ENCODE results near the gene MTR. TPM values are rescaled to one million over a fixed set of nuclear protein-coding genes. Genes with fewer than 3 reads are reported as not detected.

The MTR gene
- total and polyA plus RNA-seq, 4 donors = 4.4 to 49.3 (median 21.6) TPM

GRCh38 chr1:236819856-236820255, 24.8 kb downstream of the MTR start:
- 97 to 98% methylated on average over 9 of the region's 9 CpGs for WGBS, 2 donors
- no peak for ATAC-seq (ENCODE audit: insufficient read depth, low FRiP score)
- Histone ChIP-seq H3K27ac (ENCODE audit: low read depth in 1 of 2, low read length in 1 of 2) (no peak overlapping the region), H3K27me3 (ENCODE audit: control insufficient read depth in 3 of 3, insufficient read depth in 3 of 3, low read length in 2 of 3) (no peaks in the 10 kb centered on the region), H3K4me3 (no peak overlapping the region), H3K9me3 (ENCODE audit: control insufficient read depth in 4 of 4, insufficient read depth in 3 of 4, low read length in 3 of 4) (no peaks in the 10 kb centered on the region), H3K4me1 (ENCODE audit: control insufficient read depth in 5 of 5, insufficient read depth in 5 of 5, low read length in 5 of 5) (peaks cover 0 to 14% (median 0%) of the 10 kb centered on the region in 5 donors), H3K9ac (ENCODE audit: insufficient read depth in 1 of 2, low read length in 2 of 2) (no peak overlapping the region), H3K36me3 (ENCODE audit: control insufficient read depth in 4 of 4, insufficient read depth in 4 of 4, low read length in 4 of 4) (peaks cover 8 to 31% (median 13%) of the 10 kb centered on the region in 4 donors)
- TF ChIP-seq, protein P1, sequence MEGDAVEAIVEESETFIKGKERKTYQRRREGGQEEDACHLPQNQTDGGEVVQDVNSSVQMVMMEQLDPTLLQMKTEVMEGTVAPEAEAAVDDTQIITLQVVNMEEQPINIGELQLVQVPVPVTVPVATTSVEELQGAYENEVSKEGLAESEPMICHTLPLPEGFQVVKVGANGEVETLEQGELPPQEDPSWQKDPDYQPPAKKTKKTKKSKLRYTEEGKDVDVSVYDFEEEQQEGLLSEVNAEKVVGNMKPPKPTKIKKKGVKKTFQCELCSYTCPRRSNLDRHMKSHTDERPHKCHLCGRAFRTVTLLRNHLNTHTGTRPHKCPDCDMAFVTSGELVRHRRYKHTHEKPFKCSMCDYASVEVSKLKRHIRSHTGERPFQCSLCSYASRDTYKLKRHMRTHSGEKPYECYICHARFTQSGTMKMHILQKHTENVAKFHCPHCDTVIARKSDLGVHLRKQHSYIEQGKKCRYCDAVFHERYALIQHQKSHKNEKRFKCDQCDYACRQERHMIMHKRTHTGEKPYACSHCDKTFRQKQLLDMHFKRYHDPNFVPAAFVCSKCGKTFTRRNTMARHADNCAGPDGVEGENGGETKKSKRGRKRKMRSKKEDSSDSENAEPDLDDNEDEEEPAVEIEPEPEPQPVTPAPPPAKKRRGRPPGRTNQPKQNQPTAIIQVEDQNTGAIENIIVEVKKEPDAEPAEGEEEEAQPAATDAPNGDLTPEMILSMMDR (IDR thresholded peaks at IDR 0.05; ENCODE audit: control extremely low read depth, extremely low read depth) = no peak
- DNase-seq = no peak

- TF ChIP-seq, protein P1 (IDR thresholded peaks at IDR 0.05; ENCODE audit: control extremely low read depth, extremely low read depth) = no peak
- peak in 2 of 3 donors; percentile 5 to 25 for DNase-seq
- H3K36me3 ChIP-seq (ENCODE audit: control insufficient read depth in 4 of 4, insufficient read depth in 4 of 4, low read length in 4 of 4) = peaks cover 13 to 20% (median 16%) of the 10 kb centered on the region in 4 donors
- 78 to 79% methylated on average over 6 of the region's 6 CpGs for WGBS, 2 donors
- H3K9ac ChIP-seq (ENCODE audit: insufficient read depth in 1 of 2, low read length in 2 of 2) = no peak overlapping the region
- ATAC-seq (ENCODE audit: insufficient read depth, low FRiP score) = no peak
- H3K9me3 ChIP-seq (ENCODE audit: control insufficient read depth in 4 of 4, insufficient read depth in 3 of 4, low read length in 3 of 4) = no peaks in the 10 kb centered on the region
- peaks cover 0 to 9% (median 0%) of the 10 kb centered on the region in 5 donors for H3K4me1 ChIP-seq (ENCODE audit: control insufficient read depth in 5 of 5, insufficient read depth in 5 of 5, low read length in 5 of 5)
- H3K27me3 ChIP-seq (ENCODE audit: control insufficient read depth in 3 of 3, insufficient read depth in 3 of 3, low read length in 2 of 3) = no peaks in the 10 kb centered on the region
- no peak overlapping the region for H3K27ac ChIP-seq (ENCODE audit: low read depth in 1 of 2, low read length in 1 of 2)
- no peak overlapping the region for H3K4me3 ChIP-seq
Observed at GRCh38 chr1:236821091-236821627, 26.1 kb downstream of the MTR start.

- Histone ChIP-seq H3K27me3 (ENCODE audit: control insufficient read depth in 3 of 3, insufficient read depth in 3 of 3, low read length in 2 of 3) (no peaks in the 10 kb centered on the region), H3K4me1 (ENCODE audit: control insufficient read depth in 5 of 5, insufficient read depth in 5 of 5, low read length in 5 of 5) (peaks cover 0 to 2% (median 0%) of the 10 kb centered on the region in 5 donors), H3K4me3 (no peak overlapping the region), H3K9ac (ENCODE audit: insufficient read depth in 1 of 2, low read length in 2 of 2) (no peak overlapping the region), H3K36me3 (ENCODE audit: control insufficient read depth in 4 of 4, insufficient read depth in 4 of 4, low read length in 4 of 4) (peaks cover 15 to 17% (median 16%) of the 10 kb centered on the region in 4 donors), H3K27ac (ENCODE audit: low read depth in 1 of 2, low read length in 1 of 2) (no peak overlapping the region), H3K9me3 (ENCODE audit: control insufficient read depth in 4 of 4, insufficient read depth in 3 of 4, low read length in 3 of 4) (no peaks in the 10 kb centered on the region)
- DNase-seq (no peak), ATAC-seq (ENCODE audit: insufficient read depth, low FRiP score) (no peak)
- WGBS, 2 donors = 95 to 97% methylated on average over 2 of the region's 2 CpGs
- TF ChIP-seq, protein P1 (IDR thresholded peaks at IDR 0.05; ENCODE audit: control extremely low read depth, extremely low read depth) = no peak
Observed at GRCh38 chr1:236823559-236823958, 28.5 kb downstream of the MTR start.

GRCh38 chr1:236829085-236829484, 34.0 kb downstream of the MTR start:
- peaks cover 0 to 6% (median 0%) of the 10 kb centered on the region in 5 donors for H3K4me1 ChIP-seq (ENCODE audit: control insufficient read depth in 5 of 5, insufficient read depth in 5 of 5, low read length in 5 of 5)
- TF ChIP-seq, protein P1 (IDR thresholded peaks at IDR 0.05; ENCODE audit: control extremely low read depth, extremely low read depth) = no peak
- WGBS, 2 donors = 95 to 97% methylated on average over 3 of the region's 3 CpGs
- DNase-seq = no peak
- H3K9ac ChIP-seq (ENCODE audit: insufficient read depth in 1 of 2, low read length in 2 of 2) = no peak overlapping the region
- ATAC-seq (ENCODE audit: insufficient read depth, low FRiP score) = no peak
- H3K27ac ChIP-seq (ENCODE audit: low read depth in 1 of 2, low read length in 1 of 2) = peak overlapping the region in 1 of 2 donors; percentile 60
- H3K4me3 ChIP-seq = no peak overlapping the region
- H3K36me3 ChIP-seq (ENCODE audit: control insufficient read depth in 4 of 4, insufficient read depth in 4 of 4, low read length in 4 of 4) = peaks cover 21 to 48% (median 25%) of the 10 kb centered on the region in 4 donors
- H3K9me3 ChIP-seq (ENCODE audit: control insufficient read depth in 4 of 4, insufficient read depth in 3 of 4, low read length in 3 of 4) = no peaks in the 10 kb centered on the region
- H3K27me3 ChIP-seq (ENCODE audit: control insufficient read depth in 3 of 3, insufficient read depth in 3 of 3, low read length in 2 of 3) = no peaks in the 10 kb centered on the region
